Chondrocyte (in vitro differentiated cells): ENCODE measurements around the gene MED26. TPM values are rescaled to one million over a fixed set of nuclear protein-coding genes. Genes with fewer than 3 reads are reported as not detected.
A peak's percentile ranks its signal among the peaks of the same experiment; 100 is the strongest.
"Not testable (repeated sequence)": the region's sequence is repeated elsewhere in the genome, so short reads cannot be mapped to it uniquely, and the experiment has no call there.

Experiments
- DNase-seq: peaks from one replicate; pipeline ENCODE4 v3.0.0; 2021; ENCODE audit warnings: mixed read lengths, low spot score
- H3K27ac Mint-ChIP-seq: one replicate; pipeline ENCODE4 v1.8.0; 2021; ENCODE audit warnings: mild to moderate bottlenecking, moderate library complexity, mixed read lengths; ENCODE audit not compliant: unreplicated experiment
- H3K27me3 Mint-ChIP-seq: 2 replicates; pipeline ENCODE4 v1.8.0; 2021; ENCODE audit warnings: low read depth, mixed read lengths
- H3K36me3 Mint-ChIP-seq: 2 replicates; pipeline ENCODE4 v1.8.0; 2021; ENCODE audit warnings: low read depth, mixed read lengths
- H3K4me1 Mint-ChIP-seq: 2 replicates; pipeline ENCODE4 v1.8.0; 2021; ENCODE audit warnings: low read depth, mild to moderate bottlenecking, mixed read lengths
- H3K4me3 Mint-ChIP-seq: one replicate; pipeline ENCODE4 v1.8.0; 2021; ENCODE audit warnings: mild to moderate bottlenecking, moderate library complexity, mixed read lengths; ENCODE audit not compliant: unreplicated experiment
- H3K9me3 Mint-ChIP-seq: 2 replicates; pipeline ENCODE4 v1.8.0; 2021; ENCODE audit warnings: low read depth, mixed read lengths
- total RNA-seq: library from RNA; stranded (reverse); gene quantifications from 3 replicates; pipeline ENCODE4 v1.2.1, GENCODE V29; 2021
- TF ChIP-seq, protein P1 (sequence below): fragments of 200-600 bp; sonication (generic); IDR thresholded peaks from 2 replicates; pipeline ENCODE4 v1.5.0; 2021; ENCODE audit warnings: antibody characterized with exemption, mild to moderate bottlenecking, moderate library complexity

The MED26 gene
- total RNA-seq, 1 donor from 2014 or later = 8.7 TPM

DNA sequence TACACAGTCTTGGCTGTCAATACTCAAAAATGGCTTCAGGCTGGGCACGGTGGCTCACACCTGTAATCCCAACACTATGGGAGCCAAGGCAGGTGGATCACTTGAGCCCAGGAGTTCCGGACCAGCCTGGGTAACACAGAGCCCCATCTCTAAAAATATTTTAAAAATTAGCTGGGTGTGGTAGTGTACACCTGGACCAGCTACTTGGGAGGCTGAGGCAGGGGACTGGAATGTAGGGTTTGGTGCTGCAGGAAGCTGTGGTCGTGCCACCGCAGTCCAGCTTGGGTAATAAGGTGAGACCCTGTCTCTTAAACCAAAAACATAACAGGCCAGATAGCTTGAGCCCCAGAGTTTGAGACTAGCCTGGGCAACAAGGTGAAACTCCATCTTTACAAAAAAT, 79.0 kb downstream of the MED26 start:
- H3K9me3 Mint-ChIP-seq = no peaks in the 10 kb centered on the region
- TF ChIP-seq, protein P1, sequence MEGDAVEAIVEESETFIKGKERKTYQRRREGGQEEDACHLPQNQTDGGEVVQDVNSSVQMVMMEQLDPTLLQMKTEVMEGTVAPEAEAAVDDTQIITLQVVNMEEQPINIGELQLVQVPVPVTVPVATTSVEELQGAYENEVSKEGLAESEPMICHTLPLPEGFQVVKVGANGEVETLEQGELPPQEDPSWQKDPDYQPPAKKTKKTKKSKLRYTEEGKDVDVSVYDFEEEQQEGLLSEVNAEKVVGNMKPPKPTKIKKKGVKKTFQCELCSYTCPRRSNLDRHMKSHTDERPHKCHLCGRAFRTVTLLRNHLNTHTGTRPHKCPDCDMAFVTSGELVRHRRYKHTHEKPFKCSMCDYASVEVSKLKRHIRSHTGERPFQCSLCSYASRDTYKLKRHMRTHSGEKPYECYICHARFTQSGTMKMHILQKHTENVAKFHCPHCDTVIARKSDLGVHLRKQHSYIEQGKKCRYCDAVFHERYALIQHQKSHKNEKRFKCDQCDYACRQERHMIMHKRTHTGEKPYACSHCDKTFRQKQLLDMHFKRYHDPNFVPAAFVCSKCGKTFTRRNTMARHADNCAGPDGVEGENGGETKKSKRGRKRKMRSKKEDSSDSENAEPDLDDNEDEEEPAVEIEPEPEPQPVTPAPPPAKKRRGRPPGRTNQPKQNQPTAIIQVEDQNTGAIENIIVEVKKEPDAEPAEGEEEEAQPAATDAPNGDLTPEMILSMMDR = no peak
- H3K27me3 Mint-ChIP-seq = no peaks in the 10 kb centered on the region
- no peak overlapping the region for H3K4me3 Mint-ChIP-seq
- no peak for DNase-seq
- no peak overlapping the region for H3K27ac Mint-ChIP-seq
- peaks cover 17% of the 10 kb centered on the region for H3K36me3 Mint-ChIP-seq
- peaks cover 6% of the 10 kb centered on the region for H3K4me1 Mint-ChIP-seq

DNA sequence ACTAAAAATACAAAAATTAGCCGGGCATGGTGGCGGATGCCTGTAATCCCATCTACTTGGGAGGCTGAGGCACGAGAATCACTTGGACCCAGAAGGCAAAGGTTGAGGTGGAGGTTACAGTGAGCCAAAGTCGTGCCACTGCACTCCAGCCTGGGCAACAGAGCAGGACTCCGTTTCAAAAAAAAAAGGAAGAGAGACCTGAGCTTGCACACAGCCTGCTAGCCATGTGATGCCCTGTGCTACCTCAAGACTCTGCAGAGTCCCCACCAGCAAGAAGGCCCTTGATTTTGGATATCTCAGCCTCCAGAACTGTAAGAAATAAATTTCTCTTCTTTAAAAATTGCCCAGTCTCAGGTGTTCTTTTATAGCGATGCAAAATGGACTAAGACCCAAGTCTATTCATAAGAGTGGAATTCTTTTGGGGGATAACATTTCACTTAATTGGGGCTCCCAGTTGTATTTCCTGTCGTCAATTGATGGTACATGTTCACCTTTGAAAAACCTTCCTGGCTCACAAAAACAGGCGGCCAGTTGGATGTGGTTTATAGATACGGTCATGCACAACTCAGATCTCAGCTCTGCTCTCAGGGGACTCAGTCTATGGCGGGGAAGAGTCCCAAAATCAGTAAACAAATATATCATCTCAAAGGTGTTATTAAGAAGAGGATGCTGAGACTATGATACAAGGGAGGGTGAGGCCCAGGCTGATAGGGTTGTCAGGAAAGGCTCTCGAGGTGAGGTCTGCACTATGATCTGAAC, 83.4 kb downstream of the MED26 start:
- no peak overlapping the region for H3K4me3 Mint-ChIP-seq
- TF ChIP-seq, protein P1 = no peak

DNA sequence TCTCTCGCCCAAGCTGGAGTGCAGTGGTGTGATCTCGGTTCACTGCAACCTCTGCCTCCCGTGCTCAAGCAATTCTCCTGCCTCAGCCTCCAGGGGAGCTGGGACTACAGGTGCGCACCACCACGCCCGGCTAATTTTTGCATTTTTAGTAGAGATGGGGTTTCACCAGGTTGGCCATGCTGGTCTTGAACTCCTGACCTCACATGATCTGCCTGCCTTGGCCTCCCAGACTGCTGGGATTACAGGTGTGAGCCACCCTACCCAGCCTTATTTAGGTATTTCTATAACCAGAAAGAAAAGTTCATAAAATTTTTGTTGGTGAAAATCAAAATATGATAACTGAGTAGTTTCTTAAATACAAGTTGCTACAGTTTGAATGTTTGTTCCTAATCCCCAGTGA, 84.3 kb downstream of the MED26 start:
- Mint-ChIP-seq H3K4me1 (peaks cover 33% of the 10 kb centered on the region), H3K4me3 (peak overlapping the region; percentile 19), H3K27ac (peak overlapping the region; percentile 32)
- not testable (repeated sequence) for H3K27me3 Mint-ChIP-seq, DNase-seq, H3K36me3 Mint-ChIP-seq, H3K9me3 Mint-ChIP-seq

More for the DNA sequence above, 83.4 kb downstream of the MED26 start:
- peaks cover 31% of the 10 kb centered on the region for H3K4me1 Mint-ChIP-seq
- H3K36me3 Mint-ChIP-seq = peaks cover 2% of the 10 kb centered on the region
- no peaks in the 10 kb centered on the region for H3K27me3 Mint-ChIP-seq
- DNase-seq = no peak
- H3K27ac Mint-ChIP-seq = peak overlapping the region; percentile 22
- H3K9me3 Mint-ChIP-seq = no peaks in the 10 kb centered on the region

DNA sequence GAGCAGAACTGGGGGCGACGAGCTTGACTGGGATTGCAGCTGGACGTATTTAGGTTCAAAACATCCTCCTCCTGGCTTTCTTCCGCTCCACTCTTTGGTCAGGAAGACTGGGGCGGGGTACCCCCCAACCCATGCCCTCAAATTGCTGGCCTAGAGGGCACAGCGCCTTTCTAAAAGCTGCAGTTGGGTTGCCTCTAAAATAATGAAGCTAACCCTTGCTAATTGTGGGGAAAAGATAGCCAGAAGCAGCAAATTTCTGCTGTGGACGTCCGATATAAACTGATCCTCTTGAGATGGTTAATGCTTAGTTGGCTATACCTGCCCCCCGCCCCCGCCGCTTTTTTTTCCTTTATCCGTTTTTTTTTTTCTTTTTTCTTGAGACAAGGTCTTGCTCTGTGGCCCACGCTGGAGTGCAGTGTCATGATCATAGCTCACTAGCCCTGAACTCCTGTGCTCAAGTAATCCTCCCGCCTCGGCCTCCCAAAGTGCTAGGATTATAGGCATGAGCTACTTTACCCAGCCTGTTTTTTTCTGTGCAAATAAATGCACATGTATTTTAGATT, 85.0 kb downstream of the MED26 start:
- peaks cover 7% of the 10 kb centered on the region for H3K36me3 Mint-ChIP-seq
- H3K27ac Mint-ChIP-seq = peak overlapping the region; percentile 90
- H3K27me3 Mint-ChIP-seq = no peaks in the 10 kb centered on the region
- no peak for DNase-seq
- peaks cover 33% of the 10 kb centered on the region for H3K4me1 Mint-ChIP-seq
- TF ChIP-seq, protein P1 = no peak
- no peaks in the 10 kb centered on the region for H3K9me3 Mint-ChIP-seq
- peak overlapping the region; percentile 86 for H3K4me3 Mint-ChIP-seq

DNA sequence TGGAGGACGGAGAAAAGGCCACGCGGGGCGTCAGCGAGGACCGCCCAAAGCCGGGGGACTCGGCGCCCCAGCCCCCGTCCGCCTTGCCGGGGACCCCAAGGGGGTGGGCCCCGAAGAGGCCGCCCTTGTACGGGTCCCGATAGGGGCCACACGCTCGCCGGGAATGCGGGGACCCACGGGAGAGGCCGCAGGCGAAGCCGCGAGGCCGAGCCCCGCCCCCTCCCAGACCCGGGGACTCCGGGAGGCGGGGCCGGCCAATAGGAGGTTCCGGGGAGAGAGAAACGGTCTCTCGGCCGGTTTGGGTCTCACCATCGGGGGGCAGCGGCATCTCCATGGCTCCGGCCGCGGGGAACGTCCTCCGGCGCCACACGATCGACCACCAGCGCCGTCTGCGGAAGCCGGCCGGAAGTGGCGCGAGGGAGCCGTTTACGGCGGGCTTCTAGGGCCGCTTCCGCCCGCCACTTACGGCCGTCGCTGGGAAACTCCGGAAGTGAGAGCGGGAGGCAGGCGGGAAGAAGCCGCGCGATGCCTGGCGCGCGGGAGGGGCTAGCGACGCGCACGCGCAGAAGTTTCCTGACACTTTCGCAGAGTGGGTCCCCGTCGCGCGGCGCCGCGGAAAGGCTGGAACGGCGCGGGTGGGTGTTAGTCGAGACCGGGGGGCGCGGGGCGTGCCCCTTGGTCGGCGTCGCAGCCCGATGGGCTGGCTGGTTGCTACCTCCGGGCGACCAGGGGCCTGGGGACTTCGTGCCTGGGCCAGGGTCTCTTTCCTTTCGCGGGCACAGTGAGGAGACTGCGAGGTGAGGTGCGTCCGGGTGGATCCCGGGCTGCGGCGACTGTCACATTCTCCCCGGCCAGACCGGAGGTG, 85.7 kb downstream of the MED26 start, which contains the start of gene CHERP:
Gene CHERP (minus strand): TSS at position 393 of the 865 bp plus-strand sequence. CDS start 59 bp downstream, at position 334.
- peak; percentile 97 for DNase-seq
- peaks cover 8% of the 10 kb centered on the region for H3K36me3 Mint-ChIP-seq
- no peaks in the 10 kb centered on the region for H3K27me3 Mint-ChIP-seq
- H3K9me3 Mint-ChIP-seq = no peaks in the 10 kb centered on the region
- peak within 1 kb of the TSS; percentile 86 for H3K4me3 Mint-ChIP-seq
- TF ChIP-seq, protein P1 = peak; percentile 22
- H3K4me1 Mint-ChIP-seq = peaks cover 33% of the 10 kb centered on the region
- peak within 1 kb of the TSS; percentile 93 for H3K27ac Mint-ChIP-seq
